COR-L47 (cell line): ENCODE measurements around the gene PIM2.

Source experiments
- DNase-seq: peaks from one replicate; lab custom pipeline; 2025; lab: John Stamatoyannopoulos, UW

Gene PIM2

DNA sequence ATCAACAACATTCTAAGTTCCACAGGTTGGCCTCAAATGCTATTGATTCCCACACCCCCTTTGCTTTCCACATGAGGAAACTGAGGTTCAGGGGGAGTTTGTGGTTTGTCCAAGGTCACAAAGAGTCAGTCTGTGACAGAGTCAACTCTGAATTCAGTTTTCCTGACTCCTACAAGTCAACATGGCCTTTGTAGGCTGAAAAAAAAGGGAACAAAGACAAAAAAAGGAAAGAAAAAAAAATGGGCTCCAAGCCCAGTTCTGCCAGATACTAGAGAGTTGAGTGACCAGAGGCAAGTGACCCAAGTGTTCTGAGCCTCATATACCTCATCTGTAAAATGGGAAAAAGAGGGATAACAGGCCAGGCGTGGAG, 16.5 kb upstream of the PIM2 start:
- no peak for DNase-seq

DNA sequence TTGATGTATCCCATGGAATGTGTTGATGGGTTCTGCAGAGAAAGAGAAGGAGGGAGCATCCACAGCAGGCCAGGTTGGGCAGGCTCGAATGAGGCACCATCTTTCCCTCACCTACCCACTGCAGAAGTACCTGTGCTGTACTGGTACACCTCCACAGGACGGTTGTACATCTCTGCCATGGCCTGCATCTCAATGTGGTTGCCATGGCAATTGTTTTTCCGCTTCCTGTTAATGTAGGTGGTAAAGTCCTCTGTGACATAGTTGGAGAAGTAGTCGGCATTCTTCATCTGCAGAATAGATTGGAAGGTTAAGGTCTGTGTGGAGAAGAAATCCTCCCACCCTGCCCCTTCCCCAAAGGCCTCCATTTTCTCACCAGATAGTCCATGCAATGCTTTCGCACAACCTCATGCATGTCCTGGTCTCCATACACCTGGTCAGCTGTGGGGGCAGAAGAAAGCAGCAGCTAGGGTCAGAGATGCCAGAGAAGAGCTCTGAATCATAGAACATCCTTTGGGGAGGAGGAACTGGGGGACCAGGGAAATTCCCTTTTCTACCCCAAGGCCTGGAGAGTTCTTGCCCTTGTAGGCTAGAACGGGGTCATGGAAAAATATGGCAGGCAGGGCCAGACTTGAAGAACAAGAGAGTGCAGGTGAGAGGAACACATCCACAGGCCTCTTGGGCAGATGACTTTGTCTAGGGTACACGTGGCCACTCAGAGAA, 15.9 kb upstream of the PIM2 start:
- no peak for DNase-seq

DNA sequence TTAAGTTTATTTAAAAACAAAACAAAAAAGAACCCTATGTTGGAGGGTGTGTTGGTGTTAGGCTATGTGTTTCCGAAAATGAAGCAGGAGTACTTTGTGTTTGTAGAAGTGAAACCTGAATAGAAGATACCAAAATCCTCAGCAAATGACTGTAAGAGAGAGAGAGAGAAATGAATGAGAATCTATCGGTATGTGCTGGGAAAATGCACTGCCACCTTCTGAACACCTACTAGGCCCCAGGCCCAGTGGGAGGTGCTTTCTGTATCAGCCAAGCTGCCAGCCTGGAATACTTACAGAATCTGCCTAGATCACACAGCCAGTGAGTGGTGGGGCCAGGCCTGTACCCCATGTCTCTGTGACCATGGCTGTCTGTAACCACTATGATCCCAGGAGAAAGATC, 14.9 kb upstream of the PIM2 start:
- DNase-seq, result no peak

DNA sequence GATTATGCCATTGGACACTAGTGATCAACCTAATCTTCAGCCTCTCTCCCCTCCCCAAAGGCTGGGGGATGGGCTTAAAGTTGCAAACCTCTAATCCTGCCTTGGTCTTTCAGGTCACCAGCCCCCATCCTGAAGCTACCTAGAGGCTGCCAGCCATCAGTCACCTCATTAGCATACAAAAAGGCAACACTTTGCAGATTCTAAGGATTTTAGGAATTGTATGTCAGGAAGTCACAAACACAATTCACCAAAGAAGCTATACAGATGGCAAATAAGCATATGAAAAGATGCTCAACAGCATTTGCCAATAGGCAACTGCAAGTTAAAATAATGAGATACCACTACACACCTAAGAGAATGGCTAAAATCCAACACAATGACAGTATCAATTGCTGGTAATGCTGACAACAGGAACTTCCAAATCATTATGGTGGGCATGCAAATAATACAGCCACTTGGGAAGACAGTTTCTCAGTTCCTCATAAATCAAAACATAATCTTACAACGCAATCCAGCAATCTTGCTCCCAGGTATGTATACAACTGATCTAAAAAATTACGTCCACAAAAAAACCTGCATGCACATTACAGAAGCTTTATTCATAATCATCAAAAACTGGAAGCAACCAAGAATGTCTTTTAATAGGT, 9.0 kb upstream of the PIM2 start:
- no peak for DNase-seq

DNA sequence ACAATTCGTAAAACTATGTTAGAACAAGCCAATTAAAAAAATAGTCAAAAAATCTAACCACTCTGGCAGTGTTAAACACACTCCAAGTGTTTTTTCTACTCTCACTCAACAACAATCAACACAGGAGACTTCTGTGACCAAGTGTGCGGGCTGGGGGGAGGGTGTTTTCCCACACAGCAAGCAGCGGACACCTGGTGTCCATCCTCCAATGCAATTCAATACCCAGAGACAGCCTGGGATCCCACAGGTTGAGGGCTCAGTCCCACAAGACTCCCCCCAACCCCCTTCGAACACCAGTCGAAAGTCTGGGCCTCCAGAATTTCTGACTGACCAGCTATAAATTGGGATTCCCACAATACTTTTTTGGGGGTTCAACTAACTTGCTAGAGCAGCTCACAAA, 8.3 kb upstream of the PIM2 start:
- DNase-seq, result no peak

DNA sequence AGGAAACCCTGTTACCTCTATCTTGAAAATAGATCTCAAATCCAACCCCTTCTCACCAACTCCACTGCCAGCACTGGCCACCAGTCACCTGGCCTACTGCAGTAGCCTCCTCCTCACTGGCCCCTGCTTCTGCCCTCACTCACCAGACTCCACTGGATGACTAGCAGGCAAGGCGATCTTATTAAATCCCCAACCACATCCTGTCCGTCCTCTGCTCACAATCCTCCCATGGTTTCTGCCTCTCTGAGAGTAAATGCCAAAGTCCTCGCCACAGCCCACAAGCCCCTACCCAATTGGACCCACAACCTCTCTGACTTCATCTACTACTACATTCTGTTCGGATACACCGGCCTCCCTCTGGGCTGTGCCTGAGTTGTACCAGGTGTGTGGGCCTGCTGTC, 5.4 kb upstream of the PIM2 start:
- DNase-seq, result no peak

DNA sequence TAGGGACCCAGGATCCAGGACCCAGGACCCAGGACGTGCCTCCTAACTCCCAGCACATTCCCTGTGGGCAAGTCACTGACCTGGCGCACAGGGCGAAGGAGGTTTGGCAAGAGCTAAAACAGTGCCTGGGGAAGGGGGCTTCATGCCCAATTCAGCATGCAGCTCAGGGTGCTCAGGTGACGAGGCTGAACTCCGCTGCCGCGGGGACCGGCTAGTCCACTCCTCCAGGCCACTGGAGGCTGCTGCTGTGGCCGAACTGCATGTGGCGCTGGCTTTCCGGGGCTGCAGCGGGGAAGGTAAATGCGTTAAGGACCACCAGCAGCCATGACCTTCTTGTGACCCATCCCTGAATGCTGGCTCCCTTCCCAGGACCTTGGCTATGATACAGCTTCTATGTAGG, 4.9 kb upstream of the PIM2 start:
- DNase-seq, result no peak

DNA sequence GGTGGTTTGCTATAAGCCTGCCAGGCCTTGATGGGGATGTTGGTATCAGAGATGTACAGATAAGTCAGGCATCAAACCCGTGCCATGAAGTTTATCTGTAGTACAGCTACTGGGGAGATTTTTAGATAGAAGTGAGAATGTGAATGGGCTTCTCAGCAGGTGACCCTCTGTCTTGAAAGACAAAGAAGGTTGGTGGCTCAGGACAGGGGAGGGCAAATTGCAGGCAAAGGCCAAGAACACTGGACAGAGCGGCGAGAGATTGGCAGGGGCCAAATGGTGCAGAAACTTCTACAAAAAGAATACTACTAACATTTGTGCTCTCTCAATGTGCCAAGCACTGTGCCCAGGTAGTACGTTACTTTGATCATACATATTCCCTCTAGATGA, 1.9 kb upstream of the PIM2 start:
- DNase-seq, result no peak

DNA sequence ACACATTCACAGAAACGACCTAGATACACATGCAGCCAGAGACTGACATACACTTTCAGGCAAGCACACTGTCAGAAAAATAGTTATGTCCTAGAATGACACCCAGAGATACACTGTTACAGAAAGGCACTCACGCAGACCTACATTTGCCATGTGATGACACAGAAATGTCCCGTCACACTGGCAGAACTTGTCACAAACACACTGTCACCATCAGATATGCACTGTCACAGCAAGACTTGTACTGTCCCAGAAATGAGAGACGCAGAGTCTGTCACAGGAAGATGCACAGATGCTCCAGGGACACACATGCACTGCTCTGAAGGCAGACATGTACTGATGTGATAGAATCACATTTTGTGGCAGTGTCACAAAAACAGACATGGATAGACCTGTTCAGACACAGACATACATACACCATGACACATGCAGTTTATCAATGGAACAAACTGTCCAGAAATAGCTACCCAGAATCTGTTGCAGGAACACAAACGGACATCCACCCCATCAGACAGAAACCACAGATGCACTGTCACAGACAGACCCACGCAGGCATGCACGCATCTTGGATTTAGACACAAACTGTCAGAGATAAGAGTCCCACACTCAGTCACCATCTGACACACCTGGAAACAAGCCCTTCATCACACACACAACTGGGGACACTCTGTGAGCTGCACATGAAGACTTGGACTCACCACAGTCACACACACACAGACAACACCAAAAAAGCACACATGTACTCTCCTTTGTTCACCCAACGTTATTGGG, 1.3 kb upstream of the PIM2 start:
- DNase-seq, result no peak

DNA sequence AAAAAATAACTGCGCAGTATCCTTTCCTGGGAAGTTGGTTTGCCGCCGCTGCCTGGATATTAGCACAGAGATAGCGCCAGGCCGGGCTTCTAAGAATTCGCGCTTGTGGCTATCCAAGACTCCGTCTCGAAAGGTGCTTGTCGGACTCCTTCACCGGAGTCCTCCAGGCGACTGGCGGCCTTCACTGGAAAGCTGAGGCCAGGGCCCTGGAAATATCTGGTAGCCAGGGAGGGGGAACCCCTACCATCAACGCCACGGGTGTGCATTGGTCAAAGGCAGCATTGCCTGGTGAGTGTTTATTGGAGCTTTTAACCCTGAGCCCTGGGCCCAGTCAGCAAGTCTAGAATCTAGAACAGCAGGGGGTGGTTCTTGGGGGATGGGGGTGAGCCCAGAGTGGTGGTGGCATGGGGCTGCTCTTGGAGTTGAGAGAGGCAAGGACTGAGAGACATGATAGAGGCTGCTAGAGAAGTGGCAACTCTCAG, 577 bp upstream of the PIM2 start:
- no peak for DNase-seq

DNA sequence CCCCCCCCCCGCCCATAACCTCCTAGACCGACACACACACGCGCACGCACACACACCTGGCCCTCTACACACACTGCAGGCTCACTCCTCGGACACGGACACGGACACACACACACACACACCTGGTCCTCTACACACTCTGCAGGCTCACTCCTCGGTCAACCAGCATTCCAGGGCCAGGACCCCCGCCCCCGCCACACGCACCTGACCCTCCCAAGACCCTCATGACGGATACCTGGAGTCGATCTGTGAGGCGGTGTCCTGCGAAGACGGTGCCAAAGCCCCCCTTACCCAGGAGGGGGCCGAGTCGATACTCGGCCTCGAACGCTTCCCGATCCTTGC, 552 bp downstream of the PIM2 start:
- no peak for DNase-seq

DNA sequence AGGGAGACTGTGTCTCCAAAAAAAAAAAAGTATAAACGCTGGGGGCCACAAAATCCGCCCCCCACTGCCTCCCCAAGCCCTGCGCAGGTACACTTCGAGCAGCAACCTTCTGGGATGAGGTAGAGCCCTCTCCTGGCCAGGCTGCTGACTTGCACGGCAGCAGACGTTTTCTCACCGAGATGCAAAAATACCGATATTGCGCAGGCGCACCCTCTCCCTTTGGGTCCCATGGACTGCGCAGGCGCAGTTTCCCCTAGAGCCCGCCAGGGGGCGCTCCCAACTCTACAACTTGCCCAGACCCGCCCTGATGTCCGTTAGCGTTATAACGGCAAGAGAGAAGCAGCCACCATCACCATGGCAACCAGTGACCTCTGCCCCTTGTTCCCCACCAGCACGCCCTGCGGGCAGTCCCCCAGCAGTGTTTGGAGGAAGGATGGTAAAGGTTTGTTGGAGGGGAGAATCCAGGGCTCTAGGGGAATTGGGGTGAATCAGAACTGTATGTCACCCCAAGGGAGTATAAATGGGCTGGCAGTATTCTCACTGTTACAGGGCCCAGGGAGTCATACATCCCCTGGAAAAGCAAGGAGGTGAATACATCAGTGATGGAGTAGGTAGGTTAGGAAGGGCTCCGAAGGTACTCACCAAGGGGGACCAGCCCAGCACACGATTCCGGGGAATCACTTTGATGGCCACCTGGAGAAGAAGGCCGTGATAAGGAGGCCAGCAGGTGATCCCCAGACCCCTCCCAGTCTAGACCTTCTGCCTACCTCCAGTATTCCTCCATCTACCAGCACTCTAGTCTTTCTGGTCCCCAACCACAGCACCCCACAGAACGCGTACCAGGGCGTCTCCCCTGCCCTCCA, 1.5 kb downstream of the PIM2 start:
- DNase-seq, result peak; percentile 86

DNA sequence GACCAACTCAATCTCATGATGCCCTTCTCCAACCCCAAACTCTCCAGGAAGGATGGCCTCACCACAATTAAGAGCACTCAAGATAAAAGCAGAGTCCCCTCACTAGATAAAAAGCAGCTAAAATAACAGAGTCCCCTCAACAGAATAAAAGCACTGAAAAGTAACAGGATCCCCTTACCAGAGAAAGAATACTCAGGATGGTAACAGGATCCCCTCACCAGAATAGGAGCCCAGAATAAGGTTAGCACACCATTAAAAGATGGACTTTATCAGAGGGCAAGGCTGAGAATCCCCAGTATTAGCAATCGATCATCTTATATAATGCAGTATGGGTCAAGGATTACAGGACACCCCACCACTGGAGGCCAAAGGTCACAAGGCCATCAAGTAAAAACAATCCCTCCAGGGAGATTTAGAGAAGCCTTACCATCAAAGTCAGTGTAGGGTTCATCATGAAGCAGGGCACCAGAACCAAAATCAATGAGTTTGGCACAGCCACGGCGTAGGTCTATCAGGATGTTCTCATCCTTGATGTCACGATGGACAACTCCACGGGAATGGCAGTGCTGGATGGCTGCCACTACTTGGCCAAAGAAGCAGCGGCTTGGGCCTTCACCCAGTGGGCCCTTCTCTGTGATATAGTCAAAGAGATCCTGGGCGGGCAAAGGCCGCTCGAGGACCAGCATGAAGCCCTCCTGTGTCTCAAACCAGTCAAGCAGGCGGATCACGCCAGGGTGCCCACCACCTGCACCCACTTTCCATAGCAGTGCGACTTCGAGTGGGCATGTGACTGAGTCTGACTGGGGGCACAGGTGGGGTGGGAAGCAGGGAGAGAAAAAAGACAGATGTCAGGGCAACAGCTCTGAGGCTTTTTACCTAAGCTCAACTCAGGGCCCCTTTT, 4.0 kb downstream of the PIM2 start:
- no peak for DNase-seq

DNA sequence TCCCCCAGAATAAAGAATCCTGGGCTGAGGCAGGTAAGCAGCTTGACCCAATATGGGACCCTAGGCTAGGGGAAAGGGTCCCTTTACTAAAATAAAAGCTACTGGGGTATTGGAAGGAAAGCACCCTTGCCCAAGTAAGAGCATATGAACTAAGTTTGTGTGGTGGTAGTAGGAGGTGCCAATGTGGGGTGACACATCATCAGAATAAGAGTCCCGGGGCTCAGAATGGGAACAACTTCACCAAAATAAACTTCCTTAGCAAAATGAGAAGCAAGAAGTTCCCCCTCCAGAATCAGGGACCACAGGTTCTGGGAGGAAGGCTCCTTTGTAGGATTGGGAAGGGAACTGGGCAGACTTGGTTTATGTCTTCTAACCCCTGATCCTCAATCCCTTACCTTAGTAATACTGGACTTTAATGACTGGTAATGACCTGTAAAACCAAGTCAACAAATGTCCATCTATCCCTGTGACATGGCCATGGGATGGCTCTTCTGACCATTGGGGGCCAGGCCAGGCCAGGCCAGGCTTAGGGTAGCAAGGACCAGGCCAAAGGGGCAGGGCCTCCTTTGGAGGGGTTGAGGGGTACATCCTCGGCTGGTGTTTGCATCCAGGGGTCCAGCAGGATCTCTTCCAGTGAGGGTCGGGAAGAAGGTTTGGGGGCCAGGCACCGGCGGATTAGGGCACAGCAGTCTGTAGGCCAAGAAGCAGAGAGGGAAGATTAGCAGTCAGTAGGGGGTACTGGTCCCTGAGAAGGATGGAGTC, 5.0 kb downstream of the PIM2 start:
- DNase-seq, result no peak

DNA sequence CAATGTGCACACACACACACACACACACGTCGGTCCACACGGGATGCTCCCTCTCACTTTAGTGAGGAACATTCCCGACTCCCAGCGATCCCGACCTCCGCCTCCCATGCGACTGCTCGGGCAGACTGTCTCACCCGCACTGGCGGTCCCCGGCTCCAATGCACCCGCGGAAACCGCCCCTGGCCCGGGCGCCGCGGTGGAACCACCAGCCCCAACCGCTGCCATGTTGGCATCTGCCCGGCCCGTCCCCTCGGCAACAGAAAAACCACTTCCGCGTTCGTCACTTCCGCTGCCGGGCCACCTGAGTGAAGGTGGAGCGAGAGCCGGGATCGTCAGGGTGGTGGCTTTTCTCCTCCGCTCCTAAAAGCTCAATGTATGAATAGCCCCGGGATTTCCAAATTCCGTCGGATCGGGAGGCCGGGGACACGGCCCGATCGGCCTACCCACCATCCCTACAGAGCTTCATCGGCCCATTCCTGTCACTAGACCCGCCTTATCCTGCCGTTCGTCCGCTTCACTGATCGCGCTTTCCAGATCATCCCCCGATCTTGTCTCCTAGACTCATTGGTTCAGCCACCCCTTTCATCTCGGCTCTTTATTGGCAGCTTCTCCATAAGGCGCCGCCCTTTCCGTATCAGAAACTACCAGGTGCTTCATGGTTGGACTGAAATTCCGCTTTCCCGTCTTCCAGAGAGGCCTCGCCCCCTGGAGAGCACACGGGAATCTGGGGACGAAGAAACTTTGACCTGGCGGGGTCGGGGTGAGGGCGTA, 7.2 kb downstream of the PIM2 start, which contains the start of gene SLC35A2:
Gene SLC35A2 (minus strand): TSS at position 235 of the 771 bp plus-strand sequence. CDS start 10 bp downstream, at position 225.
- DNase-seq, result peak; percentile 62

DNA sequence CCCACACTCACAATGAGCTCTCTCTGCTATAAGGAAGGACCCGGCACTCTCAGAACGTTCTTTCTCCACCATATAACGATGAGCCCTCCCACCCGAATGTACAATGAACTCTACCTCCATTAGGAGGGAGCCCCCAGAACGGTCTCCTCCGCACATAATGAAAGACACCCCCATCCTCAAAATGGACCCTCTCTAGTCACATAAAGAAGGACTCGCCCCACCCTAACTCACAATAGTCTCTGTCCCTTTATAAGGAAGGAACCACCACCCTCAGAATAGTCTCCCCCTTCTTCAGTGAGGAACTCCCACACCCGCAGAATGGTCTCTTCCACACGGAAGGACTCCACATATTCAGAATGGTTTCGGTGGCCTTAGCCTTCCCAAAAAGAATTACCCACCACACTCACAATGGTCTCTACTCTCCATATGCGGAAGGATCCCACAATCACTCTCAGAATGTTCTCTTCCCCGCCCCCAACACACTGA, 7.9 kb downstream of the PIM2 start:
- no peak for DNase-seq

DNA sequence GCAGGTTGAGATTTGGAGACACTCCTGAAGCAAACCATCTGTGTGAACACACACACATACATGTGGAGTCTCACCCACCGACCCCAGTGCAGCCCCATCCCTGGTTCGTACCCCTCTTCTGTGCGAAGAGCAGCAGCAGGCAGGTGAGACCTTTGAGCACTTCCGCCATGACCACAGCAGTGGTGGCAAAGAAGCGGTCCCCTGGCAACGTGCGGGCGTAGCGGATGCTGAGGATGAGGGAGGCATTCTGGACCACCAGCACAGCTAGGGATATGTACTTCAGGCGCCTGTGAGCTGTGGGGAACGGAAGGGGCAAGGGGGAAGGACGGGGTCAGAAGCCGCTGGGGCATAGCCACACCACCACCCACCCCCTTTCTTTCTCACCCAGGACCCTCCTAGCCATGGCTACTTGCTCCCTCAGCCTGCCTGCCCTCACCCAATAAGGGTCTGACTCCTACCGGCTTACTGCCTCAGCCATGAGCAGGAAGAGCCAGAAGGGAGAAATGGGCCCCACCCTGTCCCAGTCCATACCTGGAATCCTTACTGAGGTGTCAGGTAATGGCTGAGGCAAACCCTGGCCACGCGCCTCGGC, 9.0 kb downstream of the PIM2 start:
- DNase-seq, result no peak

DNA sequence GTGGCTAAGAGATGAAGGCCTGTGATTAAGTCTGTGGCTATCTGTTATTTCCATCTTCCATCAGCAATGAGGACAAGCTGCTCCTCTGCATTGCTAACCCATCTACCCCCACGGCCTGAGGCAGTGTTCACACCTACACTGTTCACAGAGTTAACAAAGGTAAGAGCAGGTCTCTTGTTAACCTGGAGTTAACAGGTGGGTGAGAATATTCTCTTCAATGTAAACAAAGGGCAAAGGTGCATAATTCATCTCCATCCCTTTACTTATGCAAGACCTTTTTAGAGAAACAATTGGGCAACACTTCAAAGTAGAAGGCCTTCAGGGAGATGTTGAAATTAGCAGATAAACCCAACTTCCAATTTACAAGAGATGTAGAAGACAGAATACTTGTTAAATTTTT, 10.2 kb downstream of the PIM2 start:
- no peak for DNase-seq
